CD4-positive, alpha-beta T cell treated with Interleukin-4 for 1 hour (primary cell): ENCODE results near the gene ATL2.
"Not testable (repeated sequence)": the region's sequence is repeated elsewhere in the genome, so short reads cannot be mapped to it uniquely, and the experiment has no call there.

Experiments used
- DNase-seq, 2 donors: peaks; one replicate each; pipeline ENCODE4 v3.0.0-alpha.2; 2020 to 2022

The ATL2 gene

GRCh38 chr2:38387887-38388286 lies 10.8 kb upstream of the ATL2 start:
- peak in 1 of 2 donors; percentile 31 for DNase-seq

- no peak for DNase-seq
Observed at GRCh38 chr2:38386821-38387220, 9.7 kb upstream of the ATL2 start.

GRCh38 chr2:38386377-38386776 lies 9.3 kb upstream of the ATL2 start:
- DNase-seq = no peak

GRCh38 chr2:38384338-38384737 lies 7.3 kb upstream of the ATL2 start:
- DNase-seq = no peak

GRCh38 chr2:38383741-38384140 lies 6.7 kb upstream of the ATL2 start:
- not testable (repeated sequence) for DNase-seq

GRCh38 chr2:38381381-38382143 lies 4.5 kb upstream of the ATL2 start:
- DNase-seq = no peak

GRCh38 chr2:38380397-38381130 lies 3.5 kb upstream of the ATL2 start:
- peak; percentile 25 to 56 for DNase-seq

- peak; percentile 57 to 63 for DNase-seq
Observed at GRCh38 chr2:38376346-38377049, 575 bp downstream of the ATL2 start.

- DNase-seq = peak in 1 of 2 donors; percentile 67
Observed at GRCh38 chr2:38375696-38376345, 1.3 kb downstream of the ATL2 start.

- DNase-seq = no peak
Observed at GRCh38 chr2:38374984-38375383, 2.1 kb downstream of the ATL2 start.

- DNase-seq = no peak
Observed at GRCh38 chr2:38371235-38371634, 5.8 kb downstream of the ATL2 start.

- no peak for DNase-seq
Observed at GRCh38 chr2:38370664-38371063, 6.4 kb downstream of the ATL2 start.

GRCh38 chr2:38362232-38362631 lies 14.8 kb downstream of the ATL2 start:
- DNase-seq = no peak

- no peak for DNase-seq
Observed at GRCh38 chr2:38360177-38360576, 16.9 kb downstream of the ATL2 start.

- DNase-seq = no peak
Observed at GRCh38 chr2:38353402-38353801, 23.7 kb downstream of the ATL2 start.

- DNase-seq = no peak
Observed at GRCh38 chr2:38352336-38352735, 24.7 kb downstream of the ATL2 start.

- no peak for DNase-seq
Observed at GRCh38 chr2:38345323-38346038, 31.6 kb downstream of the ATL2 start.

GRCh38 chr2:38344813-38345212 lies 32.3 kb downstream of the ATL2 start:
- DNase-seq = no peak

GRCh38 chr2:38343212-38343611 lies 33.9 kb downstream of the ATL2 start:
- no peak for DNase-seq

- no peak for DNase-seq
Observed at GRCh38 chr2:38336621-38337020, 40.5 kb downstream of the ATL2 start.

GRCh38 chr2:38330754-38331153 lies 46.3 kb downstream of the ATL2 start:
- no peak for DNase-seq

GRCh38 chr2:38327580-38327979 lies 49.5 kb downstream of the ATL2 start:
- no peak for DNase-seq

- no peak for DNase-seq
Observed at GRCh38 chr2:38323623-38324022, 53.5 kb downstream of the ATL2 start.
